Spleen (tissue), 7 donors: ENCODE measurements around the gene HOXB6.

Source experiments
- CTCF ChIP-seq, 11 experiments: fragments of 200-600 bp in 7 of 11; fragments of 450-650 bp in 4 of 11; sonication (generic) in 4 of 11; IDR thresholded peaks in 8 of 11; conservative IDR thresholded peaks in 3 of 11; 1 replicate in 7 of 11; 2 replicates in 4 of 11; pipeline versions ENCODE4 v1.4.0 to v1.8.0; 2016 to 2021; ENCODE audit warnings: antibody characterized with exemption in 11 of 11, inconsistent platforms in 4 of 11, mild to moderate bottlenecking in 1 of 11
- POLR2A ChIP-seq, 3 donors: fragments of 450-650 bp; IDR thresholded peaks; one replicate each; pipeline ENCODE4 v1.5.1; 2017; ENCODE audit warnings: antibody characterized with exemption in 3 of 3, mild to moderate bottlenecking in 1 of 3
- donor health status: DM: no; HTN: no; CAD: no; lungs with moderate emphysema.
- donor health status: DM: no; HTN: no; CAD: no.
- donor health status: DM: no; HTN: no; CAD: no.

GRCh38 chr17:48623583-48623982 is 18.8 kb upstream of the HOXB6 start:
- TF ChIP-seq POLR2A (IDR thresholded peaks at IDR 0.05) (no peak), CTCF (IDR thresholded peaks at IDR 0.05 in 8 of 11, conservative IDR thresholded peaks at IDR 0.05 in 3 of 11) (no peak)
